ENCODE data around the gene CD55. TPM values are rescaled to one million over a fixed set of nuclear protein-coding genes. Genes with fewer than 3 reads are reported as not detected.

The CD55 gene
- polyA plus RNA-seq, 1 of the 3 experiments (the other 2 are of a cell fraction), result 10.4 TPM

DNA sequence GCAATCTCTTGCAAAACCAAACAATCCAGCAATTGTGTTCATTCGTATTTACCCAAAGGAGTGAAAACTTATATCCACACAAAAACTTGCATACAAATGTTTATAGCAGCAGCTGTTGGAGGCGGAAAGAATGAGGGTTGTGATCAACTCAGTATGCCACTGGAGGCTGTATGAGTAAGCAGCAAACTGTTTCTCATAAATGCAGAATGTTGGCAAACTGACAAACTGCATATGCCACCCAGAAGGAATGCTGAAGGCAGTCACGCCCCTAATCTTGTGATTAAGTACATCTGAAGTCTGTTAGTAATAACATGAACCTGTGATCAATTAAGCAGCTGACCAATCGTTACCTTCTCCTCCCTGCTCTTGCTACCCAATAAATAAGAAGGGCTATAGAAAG lies 72.1 kb downstream of the CD55 start (continued):
- TF ChIP-seq, protein P1, sequence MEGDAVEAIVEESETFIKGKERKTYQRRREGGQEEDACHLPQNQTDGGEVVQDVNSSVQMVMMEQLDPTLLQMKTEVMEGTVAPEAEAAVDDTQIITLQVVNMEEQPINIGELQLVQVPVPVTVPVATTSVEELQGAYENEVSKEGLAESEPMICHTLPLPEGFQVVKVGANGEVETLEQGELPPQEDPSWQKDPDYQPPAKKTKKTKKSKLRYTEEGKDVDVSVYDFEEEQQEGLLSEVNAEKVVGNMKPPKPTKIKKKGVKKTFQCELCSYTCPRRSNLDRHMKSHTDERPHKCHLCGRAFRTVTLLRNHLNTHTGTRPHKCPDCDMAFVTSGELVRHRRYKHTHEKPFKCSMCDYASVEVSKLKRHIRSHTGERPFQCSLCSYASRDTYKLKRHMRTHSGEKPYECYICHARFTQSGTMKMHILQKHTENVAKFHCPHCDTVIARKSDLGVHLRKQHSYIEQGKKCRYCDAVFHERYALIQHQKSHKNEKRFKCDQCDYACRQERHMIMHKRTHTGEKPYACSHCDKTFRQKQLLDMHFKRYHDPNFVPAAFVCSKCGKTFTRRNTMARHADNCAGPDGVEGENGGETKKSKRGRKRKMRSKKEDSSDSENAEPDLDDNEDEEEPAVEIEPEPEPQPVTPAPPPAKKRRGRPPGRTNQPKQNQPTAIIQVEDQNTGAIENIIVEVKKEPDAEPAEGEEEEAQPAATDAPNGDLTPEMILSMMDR (IDR thresholded peaks at IDR 0.05), result no peak
- TF ChIP-seq TCF12 (IDR thresholded peaks at IDR 0.05) (peak; percentile 93), FOSL2 (IDR thresholded peaks at IDR 0.05; ENCODE audit: borderline replicate concordance, low read depth) (peak; percentile 85), POLR2AphosphoS5 (IDR thresholded peaks at IDR 0.05; ENCODE audit: low read depth, low read length) (peak; percentile 47; the same call in 1 of the 2 replicates), NFIC (IDR thresholded peaks at IDR 0.05; ENCODE audit: borderline replicate concordance) (peak; percentile 91), YY1 (IDR thresholded peaks at IDR 0.05; ENCODE audit: low read depth) (no peak), GATA2 (CRISPR knock-in tag; IDR thresholded peaks at IDR 0.05) (no peak), CHD2 (IDR thresholded peaks at IDR 0.05; ENCODE audit: low read length, partially characterized antibody) (no peak), EZH2phosphoT487 (IDR thresholded peaks at IDR 0.05; ENCODE audit: borderline replicate concordance, low read depth) (no peak)
- TF ChIP-seq, protein P2, sequence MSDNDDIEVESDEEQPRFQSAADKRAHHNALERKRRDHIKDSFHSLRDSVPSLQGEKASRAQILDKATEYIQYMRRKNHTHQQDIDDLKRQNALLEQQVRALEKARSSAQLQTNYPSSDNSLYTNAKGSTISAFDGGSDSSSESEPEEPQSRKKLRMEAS (IDR thresholded peaks at IDR 0.05; ENCODE audit: low read depth), result no peak

DNA sequence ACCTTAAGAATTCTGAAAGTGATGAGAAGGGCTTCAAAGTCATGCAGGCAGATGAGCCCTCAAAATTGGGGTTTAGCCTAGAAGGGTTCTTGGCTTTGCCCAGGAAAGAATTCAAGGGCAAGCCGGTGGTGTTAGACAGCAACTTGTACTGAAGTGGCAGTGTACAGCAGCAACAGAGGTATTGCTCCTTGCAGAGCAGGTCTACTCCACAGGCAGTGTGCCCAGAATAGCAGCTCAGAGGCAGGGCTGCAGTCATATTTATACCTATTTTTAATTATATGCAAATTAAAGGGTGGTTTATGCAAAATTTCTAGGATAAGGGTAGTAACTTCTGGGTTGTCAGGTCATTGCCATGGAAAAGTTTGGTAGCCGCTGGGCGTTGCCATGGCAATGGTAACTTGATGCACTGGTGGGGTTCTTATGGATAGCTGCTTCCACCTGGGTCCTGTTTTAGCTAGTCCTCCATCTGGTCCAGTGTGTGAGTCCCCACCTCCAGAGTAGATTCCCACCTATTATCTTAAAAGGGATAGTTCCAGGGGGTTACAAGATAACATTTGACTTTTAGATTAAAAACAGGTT lies 74.8 kb downstream of the CD55 start:
- Histone ChIP-seq H3K9me2 (no peaks in the 10 kb centered on the region), H3K9me3 (no peaks in the 10 kb centered on the region), H3K4me1 (ENCODE audit: control insufficient read depth in 1 of 2, insufficient read depth in 2 of 2, low read depth in 1 of 2, low read length in 1 of 2) (no peaks in the 10 kb centered on the region; a peak in 1 of 4 replicates), H3K27me3 (ENCODE audit: insufficient read depth) (peaks cover 6% of the 10 kb centered on the region; the same call in 1 of the 2 replicates), H3K36me3 (replicated peaks in 1 of 2; ENCODE audit: control insufficient read depth in 1 of 2, insufficient read depth in 2 of 2, low read length in 1 of 2) (no peaks in the 10 kb centered on the region), H3F3A (replicated peaks; ENCODE audit: insufficient read depth) (peaks cover 7% of the 10 kb centered on the region), H3K27ac (ENCODE audit: low read depth in 2 of 2, low read length in 1 of 2) (no peak overlapping the region), H2AFZ (ENCODE audit: low read depth) (no peak overlapping the region), H3K79me2 (ENCODE audit: insufficient read depth) (no peaks in the 10 kb centered on the region), H3K4me2 (no peak overlapping the region), H3K4me3 (ENCODE audit: low read depth in 2 of 2, low read length in 1 of 2) (no peak overlapping the region), H4K20me1 (ENCODE audit: insufficient read depth) (no peaks in the 10 kb centered on the region), H3K9ac (no peak overlapping the region)
- no peak for TF ChIP-seq RXRA (IDR thresholded peaks at IDR 0.05; ENCODE audit: borderline replicate concordance, low read depth)
- TF ChIP-seq SMC3 (IDR thresholded peaks at IDR 0.05; ENCODE audit: low read depth, low read length), result no peak
- no peak for TF ChIP-seq POLR2AphosphoS5 (IDR thresholded peaks at IDR 0.05; ENCODE audit: low read depth, low read length)
- TF ChIP-seq, protein P3, sequence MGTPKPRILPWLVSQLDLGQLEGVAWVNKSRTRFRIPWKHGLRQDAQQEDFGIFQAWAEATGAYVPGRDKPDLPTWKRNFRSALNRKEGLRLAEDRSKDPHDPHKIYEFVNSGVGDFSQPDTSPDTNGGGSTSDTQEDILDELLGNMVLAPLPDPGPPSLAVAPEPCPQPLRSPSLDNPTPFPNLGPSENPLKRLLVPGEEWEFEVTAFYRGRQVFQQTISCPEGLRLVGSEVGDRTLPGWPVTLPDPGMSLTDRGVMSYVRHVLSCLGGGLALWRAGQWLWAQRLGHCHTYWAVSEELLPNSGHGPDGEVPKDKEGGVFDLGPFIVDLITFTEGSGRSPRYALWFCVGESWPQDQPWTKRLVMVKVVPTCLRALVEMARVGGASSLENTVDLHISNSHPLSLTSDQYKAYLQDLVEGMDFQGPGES (IDR thresholded peaks at IDR 0.05; ENCODE audit: low read depth, low read length), result no peak
- no peak for TF ChIP-seq TEAD4 (IDR thresholded peaks at IDR 0.05; ENCODE audit: borderline replicate concordance, insufficient read depth)
- TF ChIP-seq NFIC (IDR thresholded peaks at IDR 0.05; ENCODE audit: borderline replicate concordance), result no peak
- TF ChIP-seq RAD21 (IDR thresholded peaks at IDR 0.05; ENCODE audit: low read length), result no peak
- no peak for TF ChIP-seq EZH2phosphoT487 (IDR thresholded peaks at IDR 0.05; ENCODE audit: borderline replicate concordance, low read depth)
- TF ChIP-seq, protein P2 (IDR thresholded peaks at IDR 0.05; ENCODE audit: low read depth), result no peak
- no peak for TF ChIP-seq YY1 (IDR thresholded peaks at IDR 0.05; ENCODE audit: low read depth)
- TF ChIP-seq, protein P4, sequence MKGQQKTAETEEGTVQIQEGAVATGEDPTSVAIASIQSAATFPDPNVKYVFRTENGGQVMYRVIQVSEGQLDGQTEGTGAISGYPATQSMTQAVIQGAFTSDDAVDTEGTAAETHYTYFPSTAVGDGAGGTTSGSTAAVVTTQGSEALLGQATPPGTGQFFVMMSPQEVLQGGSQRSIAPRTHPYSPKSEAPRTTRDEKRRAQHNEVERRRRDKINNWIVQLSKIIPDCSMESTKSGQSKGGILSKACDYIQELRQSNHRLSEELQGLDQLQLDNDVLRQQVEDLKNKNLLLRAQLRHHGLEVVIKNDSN (IDR thresholded peaks at IDR 0.05; ENCODE audit: borderline replicate concordance, low read depth), result no peak
- no peak for TF ChIP-seq FOXM1 (IDR thresholded peaks at IDR 0.05; ENCODE audit: low read depth)
- TF ChIP-seq, protein P5, sequence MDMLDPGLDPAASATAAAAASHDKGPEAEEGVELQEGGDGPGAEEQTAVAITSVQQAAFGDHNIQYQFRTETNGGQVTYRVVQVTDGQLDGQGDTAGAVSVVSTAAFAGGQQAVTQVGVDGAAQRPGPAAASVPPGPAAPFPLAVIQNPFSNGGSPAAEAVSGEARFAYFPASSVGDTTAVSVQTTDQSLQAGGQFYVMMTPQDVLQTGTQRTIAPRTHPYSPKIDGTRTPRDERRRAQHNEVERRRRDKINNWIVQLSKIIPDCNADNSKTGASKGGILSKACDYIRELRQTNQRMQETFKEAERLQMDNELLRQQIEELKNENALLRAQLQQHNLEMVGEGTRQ (IDR thresholded peaks at IDR 0.05; ENCODE audit: borderline replicate concordance, low read depth, low read length), result no peak
- CTCF ChIA-PET, result interaction anchor here (1.0 to 1.3 kb wide), 2 partner anchors 10 to 126 kb away, joined by 3 to 5 read pairs; no protein-coding TSS in a partner anchor
- no peak for DNase-seq
- POLR2A ChIA-PET, result no interaction called here
- WGBS (ENCODE audit: low lambda C conversion rate), result 13% methylated on average over 3 of the region's 3 CpGs
